Gastroesophageal sphincter (tissue), 3 donors: ENCODE data around the gene NFASC.

ENCODE experiments used
- EP300 ChIP-seq: sonication (generic); formaldehyde crosslinking; IDR thresholded peaks from one replicate; pipeline ENCODE4 v1.6.1; 2017; ENCODE audit warnings: antibody characterized with exemption, mild to moderate bottlenecking
- POLR2A ChIP-seq, 2 donors: fragments of 450-650 bp; IDR thresholded peaks; one replicate each; pipeline ENCODE4 v1.6.1; 2017; ENCODE audit warnings: antibody characterized with exemption in 2 of 2, mild to moderate bottlenecking in 2 of 2, moderate library complexity in 1 of 2
- POLR2AphosphoS5 ChIP-seq: sonication (generic); formaldehyde crosslinking; IDR thresholded peaks from one replicate; pipeline ENCODE4 v1.6.1; 2017; ENCODE audit warnings: antibody characterized with exemption
- TF ChIP-seq, protein P1 (sequence below), 4 experiments: fragments of 200-600 bp in 2 of 4; fragments of 450-650 bp in 2 of 4; sonication (generic) in 1 of 4; IDR thresholded peaks; one replicate each; pipeline ENCODE4 v1.5.1; 2017 to 2019; ENCODE audit warnings: antibody characterized with exemption in 4 of 4, mild to moderate bottlenecking in 2 of 4, moderate library complexity in 2 of 4

DNA sequence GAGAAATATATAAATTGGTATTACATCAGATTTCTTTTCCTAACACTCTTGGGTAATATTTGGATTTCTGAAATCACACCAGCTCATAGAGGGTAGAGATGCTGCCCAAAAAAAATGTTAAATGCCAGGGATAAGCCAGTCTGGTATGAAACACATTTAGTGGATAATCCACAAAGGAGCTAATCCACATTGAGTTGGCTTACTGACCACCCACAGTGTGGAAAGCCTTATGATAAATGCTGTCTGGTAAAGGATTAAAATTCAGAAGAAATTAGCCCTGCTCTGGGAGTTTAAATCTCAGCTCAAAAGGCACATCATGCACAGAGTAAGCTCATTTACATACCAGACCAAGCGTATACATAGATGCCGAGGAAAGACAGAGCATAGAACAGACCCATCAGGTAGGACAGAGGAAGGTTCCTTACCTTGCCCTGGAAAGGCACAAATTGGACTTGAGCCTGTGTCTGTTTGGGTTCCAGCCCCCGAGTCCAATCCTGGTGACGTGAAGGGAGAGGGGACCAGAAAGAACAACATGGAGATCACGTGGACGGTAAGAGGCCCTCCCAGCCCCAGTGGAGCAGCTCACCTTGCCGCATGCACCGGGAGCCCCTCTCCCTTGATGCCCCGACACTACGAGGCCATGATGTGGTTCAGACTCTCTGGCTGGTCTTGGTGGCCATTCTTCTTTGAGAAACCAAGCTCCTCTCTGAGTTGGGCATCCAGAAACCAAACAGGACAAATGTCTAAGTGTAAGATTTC, 109.4 kb downstream of the NFASC start:
- TF ChIP-seq, protein P1, sequence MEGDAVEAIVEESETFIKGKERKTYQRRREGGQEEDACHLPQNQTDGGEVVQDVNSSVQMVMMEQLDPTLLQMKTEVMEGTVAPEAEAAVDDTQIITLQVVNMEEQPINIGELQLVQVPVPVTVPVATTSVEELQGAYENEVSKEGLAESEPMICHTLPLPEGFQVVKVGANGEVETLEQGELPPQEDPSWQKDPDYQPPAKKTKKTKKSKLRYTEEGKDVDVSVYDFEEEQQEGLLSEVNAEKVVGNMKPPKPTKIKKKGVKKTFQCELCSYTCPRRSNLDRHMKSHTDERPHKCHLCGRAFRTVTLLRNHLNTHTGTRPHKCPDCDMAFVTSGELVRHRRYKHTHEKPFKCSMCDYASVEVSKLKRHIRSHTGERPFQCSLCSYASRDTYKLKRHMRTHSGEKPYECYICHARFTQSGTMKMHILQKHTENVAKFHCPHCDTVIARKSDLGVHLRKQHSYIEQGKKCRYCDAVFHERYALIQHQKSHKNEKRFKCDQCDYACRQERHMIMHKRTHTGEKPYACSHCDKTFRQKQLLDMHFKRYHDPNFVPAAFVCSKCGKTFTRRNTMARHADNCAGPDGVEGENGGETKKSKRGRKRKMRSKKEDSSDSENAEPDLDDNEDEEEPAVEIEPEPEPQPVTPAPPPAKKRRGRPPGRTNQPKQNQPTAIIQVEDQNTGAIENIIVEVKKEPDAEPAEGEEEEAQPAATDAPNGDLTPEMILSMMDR (IDR thresholded peaks at IDR 0.05): no peak
- TF ChIP-seq POLR2AphosphoS5 (no peak), EP300 (no peak), POLR2A (IDR thresholded peaks at IDR 0.05) (no peak)
